NT2/D1 (cell line): ENCODE results near the gene DPF1.

Experiments used
- YY1 ChIP-seq: IDR thresholded peaks from 2 replicates; pipeline ENCODE4 v1.6.1; 2011; ENCODE audit not compliant: insufficient read length, insufficient read depth
- ZNF274 ChIP-seq: IDR thresholded peaks from 2 replicates; pipeline ENCODE4 v1.6.1; 2011; ENCODE audit warnings: mild to moderate bottlenecking, low read depth, low read length

DNA sequence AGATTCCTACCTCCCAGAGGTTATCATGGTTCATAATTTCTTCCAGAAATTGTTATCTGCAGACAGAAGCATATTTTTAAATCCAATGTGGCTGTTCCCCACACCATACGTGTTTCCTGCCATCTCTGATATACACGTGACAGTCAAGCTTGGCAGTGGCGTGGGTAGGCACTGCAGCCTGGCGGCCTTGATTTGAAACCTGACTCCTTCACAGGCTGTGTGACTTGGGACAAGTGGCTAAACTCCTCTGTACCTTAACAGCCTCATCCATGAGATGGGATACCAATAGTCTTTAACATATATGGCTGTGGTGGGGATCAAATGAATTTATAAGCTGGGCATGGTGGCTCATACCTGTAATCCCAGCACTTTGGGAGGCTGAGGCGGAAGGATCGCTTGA, 33.2 kb downstream of the DPF1 start:
- TF ChIP-seq ZNF274 (no peak), YY1 (no peak)
